Activated CD8-positive, alpha-beta memory T cell treated with anti-CD3 and anti-CD28 coated beads for 48 hours (primary cell): Measurements from ENCODE around the gene BSCL2.
A peak's percentile ranks its signal among the peaks of the same experiment; 100 is the strongest.
"Not testable (repeated sequence)": the region's sequence is repeated elsewhere in the genome, so short reads cannot be mapped to it uniquely, and the experiment has no call there.

Source experiments
- DNase-seq, 3 experiments: peaks; one replicate each; pipeline ENCODE4 v3.0.0-alpha.2; 2020; ENCODE audit warnings: low read depth in 2 of 3, low spot score in 2 of 3

The BSCL2 gene

GRCh38 chr11:62688491-62688890 is 18.7 kb downstream of the BSCL2 start:
- DNase-seq, result no peak

GRCh38 chr11:62687508-62688396 is 19.5 kb downstream of the BSCL2 start:
- no peak for DNase-seq

GRCh38 chr11:62682518-62682917 is 24.7 kb downstream of the BSCL2 start:
- DNase-seq, result no peak

GRCh38 chr11:62680825-62681240 is 26.4 kb downstream of the BSCL2 start:
- DNase-seq, result no peak

- DNase-seq, result peak; percentile 63 to 75 (median 70)
These were observed 28.2 kb downstream of the BSCL2 start, which contains the start of gene UBXN1 for GRCh38 chr11:62678770-62679696. UBXN1 (minus strand) TSS chr11:62679073; CDS start chr11:62678923, 150 bp downstream.

GRCh38 chr11:62678433-62678769 is 28.8 kb downstream of the BSCL2 start:
- no peak for DNase-seq

- no peak for DNase-seq
These were observed 29.5 kb downstream of the BSCL2 start for GRCh38 chr11:62677714-62678113.

GRCh38 chr11:62677156-62677555 is 30.1 kb downstream of the BSCL2 start:
- DNase-seq, result no peak

GRCh38 chr11:62676698-62677097 is 30.5 kb downstream of the BSCL2 start:
- DNase-seq, result no peak

GRCh38 chr11:62675415-62675814 is 31.8 kb downstream of the BSCL2 start:
- not testable (repeated sequence) for DNase-seq

GRCh38 chr11:62673196-62673525 is 34.1 kb downstream of the BSCL2 start:
- DNase-seq, result no peak

- DNase-seq, result peak; percentile 58 to 81 (median 70)
These were observed 35.4 kb downstream of the BSCL2 start, which contains the start of the genes LBHD1 and UQCC3 for GRCh38 chr11:62671608-62672389. LBHD1 (minus strand) TSS chr11:62672267; CDS start chr11:62670031, 2,236 bp downstream. UQCC3 (plus strand) TSS chr11:62671673; CDS start chr11:62671746, 73 bp downstream.

- DNase-seq, result no peak
These were observed 36.0 kb downstream of the BSCL2 start for GRCh38 chr11:62671236-62671607.

GRCh38 chr11:62669420-62670161 is 37.6 kb downstream of the BSCL2 start:
- no peak for DNase-seq

- no peak for DNase-seq
These were observed 39.8 kb downstream of the BSCL2 start for GRCh38 chr11:62667460-62667859.

- no peak for DNase-seq
These were observed 40.8 kb downstream of the BSCL2 start for GRCh38 chr11:62666259-62666926.

- peak in 2 of 3 experiments; percentile 48 for DNase-seq
These were observed 41.5 kb downstream of the BSCL2 start for GRCh38 chr11:62665599-62666258.

- DNase-seq, result peak; percentile 92 to 99 (median 98)
These were observed 42.1 kb downstream of the BSCL2 start, which contains the start of the genes C11orf98 and CSKMT for GRCh38 chr11:62665075-62665598. C11orf98 (minus strand) TSS chr11:62665210; CDS start chr11:62665169, 41 bp downstream. CSKMT (plus strand) TSS chr11:62665312; CDS start chr11:62665880, 568 bp downstream.
